RWPE1 (cell line): Measurements from ENCODE around the gene CACNA1S.

Source experiments
- CTCF ChIA-PET: fragments of 350-600 bp; sonication (Branson Sonifier 250); formaldehyde crosslinking; extraction: SDS; loops from one replicate; lab custom pipeline; 2021; lab: Yijun Ruan, JAX
- POLR2A ChIA-PET: fragments of 400-600 bp; formaldehyde crosslinking; extraction: SDS; loops from one replicate; lab custom pipeline; 2020; ENCODE audit warnings: antibody characterized with exemption; ENCODE audit not compliant: low non-redundant PET; lab: Yijun Ruan, JAX
- DNase-seq: peaks from one replicate; pipeline ENCODE4 v3.0.0; 2012; ENCODE audit warnings: low spot score
- H3K27ac ChIP-seq: fragments of 450-650 bp; 2 replicates; pipeline ENCODE4 v1.5.1; 2017
- TF ChIP-seq, protein P1 (sequence below): fragments of 450-650 bp; conservative IDR thresholded peaks from 2 replicates; pipeline ENCODE4 v1.5.1; 2017; ENCODE audit warnings: low read depth, mild to moderate bottlenecking

The CACNA1S gene

DNA sequence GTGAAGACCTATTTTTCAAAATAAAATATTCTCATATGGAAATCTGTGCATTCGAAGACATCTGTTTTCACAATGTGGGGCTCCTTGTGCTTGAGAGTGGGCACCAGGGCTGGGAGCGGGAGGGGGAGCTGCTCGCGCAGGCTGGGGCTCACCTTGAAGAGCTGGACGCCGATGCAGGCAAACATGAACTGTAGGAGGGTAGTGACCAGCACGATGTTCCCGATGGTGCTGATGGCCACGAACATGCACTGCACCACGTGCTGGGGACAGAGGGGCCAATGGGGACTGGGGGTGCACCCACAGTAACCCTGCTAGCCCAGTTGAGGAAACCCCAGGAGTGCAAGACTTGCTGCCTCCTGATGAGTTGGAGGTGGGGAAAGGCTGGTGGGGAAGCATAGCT lies 46.5 kb downstream of the CACNA1S start:
- TF ChIP-seq, protein P1, sequence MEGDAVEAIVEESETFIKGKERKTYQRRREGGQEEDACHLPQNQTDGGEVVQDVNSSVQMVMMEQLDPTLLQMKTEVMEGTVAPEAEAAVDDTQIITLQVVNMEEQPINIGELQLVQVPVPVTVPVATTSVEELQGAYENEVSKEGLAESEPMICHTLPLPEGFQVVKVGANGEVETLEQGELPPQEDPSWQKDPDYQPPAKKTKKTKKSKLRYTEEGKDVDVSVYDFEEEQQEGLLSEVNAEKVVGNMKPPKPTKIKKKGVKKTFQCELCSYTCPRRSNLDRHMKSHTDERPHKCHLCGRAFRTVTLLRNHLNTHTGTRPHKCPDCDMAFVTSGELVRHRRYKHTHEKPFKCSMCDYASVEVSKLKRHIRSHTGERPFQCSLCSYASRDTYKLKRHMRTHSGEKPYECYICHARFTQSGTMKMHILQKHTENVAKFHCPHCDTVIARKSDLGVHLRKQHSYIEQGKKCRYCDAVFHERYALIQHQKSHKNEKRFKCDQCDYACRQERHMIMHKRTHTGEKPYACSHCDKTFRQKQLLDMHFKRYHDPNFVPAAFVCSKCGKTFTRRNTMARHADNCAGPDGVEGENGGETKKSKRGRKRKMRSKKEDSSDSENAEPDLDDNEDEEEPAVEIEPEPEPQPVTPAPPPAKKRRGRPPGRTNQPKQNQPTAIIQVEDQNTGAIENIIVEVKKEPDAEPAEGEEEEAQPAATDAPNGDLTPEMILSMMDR: no peak
- H3K27ac ChIP-seq: no peak overlapping the region
- ChIA-PET CTCF (interaction anchor here (0.7 to 1.1 kb wide), 3 partner anchors 16 to 93 kb away, joined by 3 to 4 read pairs (median 3); no protein-coding TSS in a partner anchor), POLR2A (no interaction called here)
- DNase-seq: no peak

DNA sequence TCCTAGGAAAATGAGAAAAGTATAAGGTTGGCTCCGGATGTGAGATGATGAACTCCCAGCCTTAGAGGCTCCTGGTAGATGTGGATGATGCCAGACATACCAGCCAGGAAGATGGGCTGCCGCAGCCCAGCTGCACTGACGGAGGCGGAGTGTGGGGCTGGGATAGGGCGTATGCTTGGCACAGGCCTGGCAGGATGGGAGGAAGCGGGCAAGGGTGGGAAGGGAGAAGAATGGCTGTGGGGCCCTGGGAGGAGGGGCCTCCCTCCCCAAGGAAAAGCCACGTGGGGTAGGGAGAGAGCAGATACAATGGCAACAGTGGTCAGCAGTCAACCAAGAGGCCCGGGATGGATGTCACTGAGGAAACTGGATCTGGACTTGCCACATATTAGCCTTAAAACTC lies 47.4 kb downstream of the CACNA1S start:
- H3K27ac ChIP-seq: no peak overlapping the region
- DNase-seq: no peak
- TF ChIP-seq, protein P1: no peak
- ChIA-PET POLR2A (no interaction called here), CTCF (interaction anchor here (0.7 to 1.1 kb wide), 4 partner anchors 17 to 93 kb away, joined by 3 to 4 read pairs (median 3); no protein-coding TSS in a partner anchor)

DNA sequence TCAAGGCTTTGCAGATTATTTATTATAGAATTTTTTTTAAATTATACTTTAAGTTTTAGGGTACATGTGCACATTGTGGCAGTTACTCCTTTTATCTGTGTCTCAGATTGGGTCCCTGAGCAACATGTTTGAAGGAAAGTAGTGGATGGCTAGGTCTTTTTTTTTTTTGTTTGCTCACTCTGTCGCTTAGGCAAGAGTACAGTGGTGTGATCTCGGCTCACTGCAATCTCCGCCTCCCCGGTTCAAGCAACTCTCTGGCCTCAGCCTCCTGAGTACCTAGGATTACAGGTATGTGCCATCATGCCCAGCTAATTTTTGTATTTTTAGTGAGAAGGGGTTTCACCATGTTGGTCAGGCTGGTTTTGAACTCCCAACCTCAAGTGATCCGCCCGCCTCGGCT lies 49.1 kb downstream of the CACNA1S start:
- ChIA-PET POLR2A (no interaction called here), CTCF (no interaction called here)
- DNase-seq: no peak
- TF ChIP-seq, protein P1: no peak
- no peak overlapping the region for H3K27ac ChIP-seq

DNA sequence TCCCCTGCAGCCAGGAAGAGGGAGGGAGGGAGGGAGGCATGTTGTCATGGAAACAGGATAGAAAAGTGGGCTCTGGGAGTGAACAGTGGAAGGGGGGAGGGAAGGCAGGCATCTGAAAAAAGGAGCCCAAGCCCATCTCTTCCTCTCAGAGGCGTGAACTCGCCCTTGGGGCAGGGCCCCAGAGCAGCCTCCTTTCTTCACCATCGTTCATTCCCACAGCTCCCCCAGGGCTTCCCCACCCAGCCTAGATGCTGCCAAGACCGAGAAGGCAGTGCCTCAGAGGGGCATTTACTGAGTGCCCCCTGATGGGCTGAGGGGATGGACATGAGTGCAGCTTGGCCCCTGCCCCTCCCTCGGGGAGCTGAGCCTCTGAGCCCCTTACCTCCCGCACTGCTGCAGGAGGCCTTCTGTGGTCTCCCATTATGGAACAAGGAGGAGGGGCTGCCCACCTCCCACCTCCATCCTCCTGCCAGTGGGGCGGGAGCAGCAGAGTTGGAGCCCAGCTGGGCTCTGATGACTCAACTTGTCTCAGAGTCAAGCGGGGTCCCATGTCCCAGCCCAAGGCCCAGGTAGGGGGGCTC lies 49.6 kb downstream of the CACNA1S start:
- CTCF ChIA-PET: no interaction called here
- POLR2A ChIA-PET: no interaction called here
- no peak for DNase-seq
- TF ChIP-seq, protein P1: no peak
- H3K27ac ChIP-seq: no peak overlapping the region

DNA sequence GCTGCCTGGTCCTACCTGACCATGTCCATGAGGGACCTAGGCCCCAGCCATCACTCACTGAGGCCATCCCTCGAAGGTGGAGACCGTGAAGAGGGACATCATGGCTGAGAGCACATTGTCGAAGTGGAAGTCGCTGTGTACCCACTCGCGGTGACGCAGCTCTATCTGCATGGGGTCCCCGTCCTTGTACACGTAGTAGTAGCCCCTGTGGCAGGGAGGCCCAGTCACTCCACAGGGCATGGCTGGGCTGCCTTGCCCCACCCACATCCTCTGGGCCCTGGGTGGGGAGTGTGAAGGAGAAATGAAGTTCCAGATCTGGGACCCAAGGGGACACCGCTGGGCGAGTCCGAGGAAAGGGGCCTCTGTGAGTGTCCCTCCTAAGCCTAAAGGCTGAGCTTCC lies 50.3 kb downstream of the CACNA1S start:
- POLR2A ChIA-PET: no interaction called here
- no peak for DNase-seq
- TF ChIP-seq, protein P1: no peak
- H3K27ac ChIP-seq: no peak overlapping the region
- CTCF ChIA-PET: no interaction called here

DNA sequence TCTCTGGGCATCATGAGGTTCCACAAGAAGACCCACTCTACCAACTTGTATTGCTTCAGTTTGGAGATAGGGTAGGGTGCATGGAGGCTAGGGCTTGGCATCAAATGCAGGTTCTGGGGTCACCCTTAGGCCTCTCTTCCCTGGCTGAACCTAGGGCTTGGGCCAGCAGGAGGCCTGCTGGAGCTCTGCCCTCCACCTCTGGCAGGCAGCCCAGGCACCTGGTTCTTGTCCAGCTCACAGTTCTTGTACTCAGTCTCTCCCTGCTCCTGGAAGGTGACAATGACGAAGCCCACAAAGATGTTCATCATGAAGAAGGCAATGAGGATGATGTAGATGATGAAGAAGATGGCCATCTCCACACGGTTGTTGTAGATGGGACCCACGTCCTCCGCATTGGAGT lies 51.2 kb downstream of the CACNA1S start:
- H3K27ac ChIP-seq: no peak overlapping the region
- TF ChIP-seq, protein P1: no peak
- POLR2A ChIA-PET: no interaction called here
- no peak for DNase-seq
- CTCF ChIA-PET: interaction anchor here (0.6 kb wide), 1 partner anchor 141 kb away, joined by 4 read pairs; no protein-coding TSS in a partner anchor
